HCT116 (cell line): ENCODE results near the gene MYH1. TPM values are rescaled to one million over a fixed set of nuclear protein-coding genes. Genes with fewer than 3 reads are reported as not detected.

ENCODE experiments used
- ATAC-seq: fragments of 200-7000 bp; cut with Tn5 transposase; 2 replicates; pipeline ENCODE4 v1.9.1; 2020; ENCODE audit warnings: mild to moderate bottlenecking, moderate library complexity
- BruUV-seq: library from RNA; stranded (reverse); fragments of 400-500 nt; replicated peaks from 2 replicates; lab custom pipeline; 2021; lab: Mats Ljungman, UMichigan
- CTCF ChIA-PET: fragments of 300-600 bp; sonication (Branson Sonifier 250); formaldehyde crosslinking; loops from one replicate; lab custom pipeline; 2021; ENCODE audit warnings: antibody characterized with exemption; lab: Charles Lee
- POLR2A ChIA-PET: fragments of 300-600, 350-600 bp; sonication (Branson Sonifier 250); formaldehyde crosslinking; loops from one replicate; lab custom pipeline; 2021; ENCODE audit warnings: antibody characterized with exemption; lab: Charles Lee
- RAD21 ChIA-PET, 2 experiments: fragments of 300-600 bp; sonication (Branson Sonifier 250); formaldehyde crosslinking; loops; one replicate each; lab custom pipeline; 2023; ENCODE audit warnings: low total read pairs in 2 of 2; ENCODE audit not compliant: uncharacterized antibody in 2 of 2, unreplicated experiment in 2 of 2, low non-redundant PET in 1 of 2; lab: Charles Lee
- DNase-seq: peaks from one replicate; pipeline ENCODE4 v3.0.0-alpha.2; 2010; ENCODE audit warnings: low read depth, low spot score
- H2AFZ ChIP-seq: fragments of 200-600 bp; shearing (Covaris generic), sonication (generic); 2 replicates; pipeline ENCODE4 v1.6.1; 2017; ENCODE audit warnings: low read depth, mixed run types, mixed read lengths, antibody characterized with exemption, low read length; ENCODE audit not compliant: poor library complexity, severe bottlenecking
- H3K27ac ChIP-seq: 2 replicates; pipeline ENCODE4 v1.5.1; 2012; ENCODE audit warnings: low read depth, low read length
- H3K27me3 ChIP-seq: fragments of 200-600 bp; sonication (generic); 2 replicates; pipeline ENCODE4 v1.6.1; 2016; ENCODE audit warnings: mixed run types, low read length, mixed read lengths; ENCODE audit not compliant: insufficient read depth
- H3K36me3 ChIP-seq, 2 experiments: fragments of 200-500 bp in 1 of 2; fragments of 200-600 bp in 1 of 2; sonication (Bioruptor generic) in 1 of 2; sonication (generic) in 1 of 2; 2 replicates each; pipeline versions ENCODE4 v1.5.1 to v1.6.1; 2014 to 2016; ENCODE audit warnings: low read length in 2 of 2, inconsistent platforms in 1 of 2, mixed read lengths in 1 of 2, mixed run types in 1 of 2; ENCODE audit not compliant: insufficient read depth in 2 of 2, control insufficient read depth in 1 of 2
- H3K4me1 ChIP-seq, 2 experiments: fragments of 200-600 bp in 1 of 2; sonication (generic) in 1 of 2; 2 replicates each; pipeline versions ENCODE4 v1.5.1 to v1.6.1; 2012 to 2017; ENCODE audit warnings: low read length in 2 of 2, inconsistent platforms in 1 of 2, mild to moderate bottlenecking in 1 of 2, mixed read lengths in 1 of 2, mixed run types in 1 of 2, moderate library complexity in 1 of 2; ENCODE audit not compliant: insufficient read depth in 2 of 2, control insufficient read depth in 1 of 2
- H3K4me2 ChIP-seq: fragments of 200-600 bp; sonication (generic); 2 replicates; pipeline ENCODE4 v1.6.1; 2017; ENCODE audit warnings: mixed run types, low read length, mixed read lengths
- H3K4me3 ChIP-seq, 2 experiments: fragments of 200-600 bp in 1 of 2; sonication (generic) in 1 of 2; replicated peaks in 1 of 2; 2 replicates each; pipeline ENCODE4 v1.5.1; 2011 to 2016; ENCODE audit warnings: low read length in 2 of 2, control low read depth in 1 of 2, low read depth in 1 of 2, mild to moderate bottlenecking in 1 of 2, mixed read lengths in 1 of 2, mixed run types in 1 of 2
- H3K79me2 ChIP-seq: fragments of 200-600 bp; sonication (generic); 2 replicates; pipeline ENCODE4 v1.6.1; 2017; ENCODE audit warnings: mild to moderate bottlenecking, mixed run types, low read length, moderate library complexity, mixed read lengths; ENCODE audit not compliant: insufficient read depth
- H3K9ac ChIP-seq: fragments of 200-600 bp; sonication (generic); 2 replicates; pipeline ENCODE4 v1.6.1; 2016; ENCODE audit warnings: low read length, mixed read lengths
- H3K9me2 ChIP-seq: fragments of 200-600 bp; sonication (generic), shearing (Covaris generic); 2 replicates; pipeline ENCODE4 v1.6.1; 2017; ENCODE audit warnings: mixed run types, mild to moderate bottlenecking, moderate library complexity; ENCODE audit not compliant: insufficient read depth
- H3K9me3 ChIP-seq, 2 experiments: fragments of 200-500 bp in 1 of 2; fragments of 200-600 bp in 1 of 2; sonication (Bioruptor generic) in 1 of 2; sonication (generic) in 1 of 2; 2 replicates each; pipeline ENCODE4 v1.6.1; 2014 to 2017; ENCODE audit warnings: low read length in 2 of 2, mixed read lengths in 2 of 2, inconsistent platforms in 1 of 2, low read depth in 1 of 2, mild to moderate bottlenecking in 1 of 2, mixed run types in 1 of 2, moderate library complexity in 1 of 2; ENCODE audit not compliant: control insufficient read depth in 1 of 2, insufficient read depth in 1 of 2
- H4K20me1 ChIP-seq: fragments of 200-600 bp; sonication (generic), shearing (Covaris generic); 2 replicates; pipeline ENCODE4 v1.6.1; 2017; ENCODE audit warnings: mixed run types, mild to moderate bottlenecking, moderate library complexity; ENCODE audit not compliant: insufficient read depth
- CEBPB ChIP-seq: IDR thresholded peaks from 2 replicates; pipeline ENCODE4 v1.6.1; 2012; ENCODE audit warnings: low read depth
- CTCF ChIP-seq, 3 experiments: fragments of 200-600 bp in 1 of 3; sonication (generic) in 1 of 3; IDR thresholded peaks in 2 of 3; conservative IDR thresholded peaks in 1 of 3; 2 replicates each; pipeline ENCODE4 v1.5.1; 2012 to 2017; ENCODE audit warnings: low read depth in 2 of 3, low read length in 2 of 3, antibody characterized with exemption in 1 of 3, borderline replicate concordance in 1 of 3, control low read depth in 1 of 3, mild to moderate bottlenecking in 1 of 3, mixed read lengths in 1 of 3, mixed run types in 1 of 3, moderate library complexity in 1 of 3; ENCODE audit not compliant: insufficient read depth in 1 of 3
- EGR1 ChIP-seq: IDR thresholded peaks from 2 replicates; pipeline ENCODE4 v1.6.1; 2012; ENCODE audit warnings: low read depth
- EZH2 ChIP-seq: fragments of 200-600 bp; sonication (generic); IDR thresholded peaks from 2 replicates; pipeline ENCODE4 v1.6.1; 2017; ENCODE audit warnings: antibody characterized with exemption, mixed run types
- EZH2phosphoT487 ChIP-seq: fragments of 200-600 bp; IDR thresholded peaks from 2 replicates; pipeline ENCODE4 v1.6.1; 2018; ENCODE audit warnings: antibody characterized with exemption, borderline replicate concordance
- FOSL1 ChIP-seq: IDR thresholded peaks from 2 replicates; pipeline ENCODE4 v1.6.1; 2012; ENCODE audit warnings: low read depth
- JUND ChIP-seq: IDR thresholded peaks from 2 replicates; pipeline ENCODE4 v1.6.1; 2012
- MAX ChIP-seq: IDR thresholded peaks from 2 replicates; pipeline ENCODE4 v1.6.1; 2012
- POLR2AphosphoS5 ChIP-seq: IDR thresholded peaks from 2 replicates; pipeline ENCODE4 v1.6.1; 2011; ENCODE audit warnings: mild to moderate bottlenecking, low read depth, low read length, moderate library complexity
- RAD21 ChIP-seq: IDR thresholded peaks from 2 replicates; pipeline ENCODE4 v1.6.1; 2012; ENCODE audit warnings: low read depth, mild to moderate bottlenecking
- SIN3A ChIP-seq: IDR thresholded peaks from 2 replicates; pipeline ENCODE4 v1.6.1; 2012; ENCODE audit warnings: low read depth
- YY1 ChIP-seq: IDR thresholded peaks from 2 replicates; pipeline ENCODE4 v1.6.1; 2011; ENCODE audit warnings: low read length, low read depth, moderate library complexity, mild to moderate bottlenecking; ENCODE audit not compliant: insufficient replicate concordance; ENCODE audit errors: extremely low read depth
- ZNF274 ChIP-seq: fragments of 200-500 bp; sonication (Bioruptor generic); IDR thresholded peaks from 2 replicates; pipeline ENCODE4 v1.6.1; 2014; ENCODE audit warnings: mild to moderate bottlenecking, low read depth, low read length, inconsistent platforms
- intact Hi-C: fragments of 100-400 bp; cut with micrococcal nuclease; formaldehyde crosslinking; loops from 2 replicates; pipeline ENCODE4 v1.10.0; 2022
- total RNA-seq: library from RNA; stranded (reverse); gene quantifications from one replicate; pipeline ENCODE4 v1.2.1, GENCODE V29; 2021; ENCODE audit not compliant: unreplicated experiment
- TF ChIP-seq, protein P1 (sequence below): IDR thresholded peaks from 2 replicates; pipeline ENCODE4 v1.6.1; 2012
- TF ChIP-seq, protein P2 (sequence below): IDR thresholded peaks from 2 replicates; pipeline ENCODE4 v1.6.1; 2012; ENCODE audit warnings: low read depth

The MYH1 gene
- total RNA-seq, 1 experiment from 2014 or later: not detected

- Histone ChIP-seq H4K20me1 (no peaks in the 10 kb centered on the region), H3K4me1 (no peaks in the 10 kb centered on the region), H3K9me2 (no peaks in the 10 kb centered on the region), H3K27me3 (peaks cover 51% of the 10 kb centered on the region), H3K79me2 (no peaks in the 10 kb centered on the region), H3K9ac (no peak overlapping the region), H3K4me2 (no peak overlapping the region), H3K9me3 (no peaks in the 10 kb centered on the region), H3K4me3 (no peak overlapping the region), H2AFZ (no peak overlapping the region), H3K36me3 (no peaks in the 10 kb centered on the region), H3K27ac (no peak overlapping the region)
- RAD21 ChIA-PET: no interaction called here
- no TSS peak for BruUV-seq
- CTCF ChIA-PET: no interaction called here
- TF ChIP-seq EZH2 (no peak), EZH2phosphoT487 (no peak), ZNF274 (no peak), CTCF (IDR thresholded peaks at IDR 0.05 in 2 of 3, conservative IDR thresholded peaks at IDR 0.05 in 1 of 3; ENCODE audit: borderline replicate concordance in 1 of 3, insufficient read depth in 1 of 3, low read depth in 2 of 3, low read length in 2 of 3) (no peak), YY1 (no peak), JUND (no peak), RAD21 (no peak), EGR1 (no peak), FOSL1 (no peak), POLR2AphosphoS5 (no peak), MAX (no peak), CEBPB (no peak), SIN3A (no peak)
- TF ChIP-seq, protein P1, sequence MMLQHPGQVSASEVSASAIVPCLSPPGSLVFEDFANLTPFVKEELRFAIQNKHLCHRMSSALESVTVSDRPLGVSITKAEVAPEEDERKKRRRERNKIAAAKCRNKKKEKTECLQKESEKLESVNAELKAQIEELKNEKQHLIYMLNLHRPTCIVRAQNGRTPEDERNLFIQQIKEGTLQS: no peak
- TF ChIP-seq, protein P2, sequence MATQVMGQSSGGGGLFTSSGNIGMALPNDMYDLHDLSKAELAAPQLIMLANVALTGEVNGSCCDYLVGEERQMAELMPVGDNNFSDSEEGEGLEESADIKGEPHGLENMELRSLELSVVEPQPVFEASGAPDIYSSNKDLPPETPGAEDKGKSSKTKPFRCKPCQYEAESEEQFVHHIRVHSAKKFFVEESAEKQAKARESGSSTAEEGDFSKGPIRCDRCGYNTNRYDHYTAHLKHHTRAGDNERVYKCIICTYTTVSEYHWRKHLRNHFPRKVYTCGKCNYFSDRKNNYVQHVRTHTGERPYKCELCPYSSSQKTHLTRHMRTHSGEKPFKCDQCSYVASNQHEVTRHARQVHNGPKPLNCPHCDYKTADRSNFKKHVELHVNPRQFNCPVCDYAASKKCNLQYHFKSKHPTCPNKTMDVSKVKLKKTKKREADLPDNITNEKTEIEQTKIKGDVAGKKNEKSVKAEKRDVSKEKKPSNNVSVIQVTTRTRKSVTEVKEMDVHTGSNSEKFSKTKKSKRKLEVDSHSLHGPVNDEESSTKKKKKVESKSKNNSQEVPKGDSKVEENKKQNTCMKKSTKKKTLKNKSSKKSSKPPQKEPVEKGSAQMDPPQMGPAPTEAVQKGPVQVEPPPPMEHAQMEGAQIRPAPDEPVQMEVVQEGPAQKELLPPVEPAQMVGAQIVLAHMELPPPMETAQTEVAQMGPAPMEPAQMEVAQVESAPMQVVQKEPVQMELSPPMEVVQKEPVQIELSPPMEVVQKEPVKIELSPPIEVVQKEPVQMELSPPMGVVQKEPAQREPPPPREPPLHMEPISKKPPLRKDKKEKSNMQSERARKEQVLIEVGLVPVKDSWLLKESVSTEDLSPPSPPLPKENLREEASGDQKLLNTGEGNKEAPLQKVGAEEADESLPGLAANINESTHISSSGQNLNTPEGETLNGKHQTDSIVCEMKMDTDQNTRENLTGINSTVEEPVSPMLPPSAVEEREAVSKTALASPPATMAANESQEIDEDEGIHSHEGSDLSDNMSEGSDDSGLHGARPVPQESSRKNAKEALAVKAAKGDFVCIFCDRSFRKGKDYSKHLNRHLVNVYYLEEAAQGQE: no peak
- intact Hi-C loops: no loop called here
- POLR2A ChIA-PET: no interaction called here
- no peak for ATAC-seq
- no peak for DNase-seq
Observed at GRCh38 chr17:10499950-10500349, 18.4 kb downstream of the MYH1 start.
